ENCODE results near the gene ZNF497. TPM values are rescaled to one million over a fixed set of nuclear protein-coding genes. Genes with fewer than 3 reads are reported as not detected.

Gene ZNF497
- total and polyA plus RNA-seq, 2 of the 13 experiments (the other 11 are each of a cell fraction or from before 2014, with no cell fraction given), result 1.5 to 1.9 TPM

GRCh38 chr19:58326914-58327726 lies 35.4 kb downstream of the ZNF497 start, which contains the start of gene ZSCAN22 (continued):
- no peak; the same call in 1 of the 2 replicates for TF ChIP-seq BORCS8-MEF2B (CRISPR knock-in tag; IDR thresholded peaks at IDR 0.05)
- TF ChIP-seq DNMT1 (CRISPR knock-in tag; IDR thresholded peaks at IDR 0.05), result peak; percentile 88; the same call in 1 of the 2 replicates
- peak; percentile 55; the same call in 1 of the 2 replicates for TF ChIP-seq NCOA1 (CRISPR knock-in tag; IDR thresholded peaks at IDR 0.05)
- TF ChIP-seq ZFP36 (IDR thresholded peaks at IDR 0.05; ENCODE audit: borderline replicate concordance, low read depth, low read length, partially characterized antibody), result no peak
- peak; percentile 90 for TF ChIP-seq ZKSCAN1 (IDR thresholded peaks at IDR 0.05; ENCODE audit: low read length)
- TF ChIP-seq, protein P1, sequence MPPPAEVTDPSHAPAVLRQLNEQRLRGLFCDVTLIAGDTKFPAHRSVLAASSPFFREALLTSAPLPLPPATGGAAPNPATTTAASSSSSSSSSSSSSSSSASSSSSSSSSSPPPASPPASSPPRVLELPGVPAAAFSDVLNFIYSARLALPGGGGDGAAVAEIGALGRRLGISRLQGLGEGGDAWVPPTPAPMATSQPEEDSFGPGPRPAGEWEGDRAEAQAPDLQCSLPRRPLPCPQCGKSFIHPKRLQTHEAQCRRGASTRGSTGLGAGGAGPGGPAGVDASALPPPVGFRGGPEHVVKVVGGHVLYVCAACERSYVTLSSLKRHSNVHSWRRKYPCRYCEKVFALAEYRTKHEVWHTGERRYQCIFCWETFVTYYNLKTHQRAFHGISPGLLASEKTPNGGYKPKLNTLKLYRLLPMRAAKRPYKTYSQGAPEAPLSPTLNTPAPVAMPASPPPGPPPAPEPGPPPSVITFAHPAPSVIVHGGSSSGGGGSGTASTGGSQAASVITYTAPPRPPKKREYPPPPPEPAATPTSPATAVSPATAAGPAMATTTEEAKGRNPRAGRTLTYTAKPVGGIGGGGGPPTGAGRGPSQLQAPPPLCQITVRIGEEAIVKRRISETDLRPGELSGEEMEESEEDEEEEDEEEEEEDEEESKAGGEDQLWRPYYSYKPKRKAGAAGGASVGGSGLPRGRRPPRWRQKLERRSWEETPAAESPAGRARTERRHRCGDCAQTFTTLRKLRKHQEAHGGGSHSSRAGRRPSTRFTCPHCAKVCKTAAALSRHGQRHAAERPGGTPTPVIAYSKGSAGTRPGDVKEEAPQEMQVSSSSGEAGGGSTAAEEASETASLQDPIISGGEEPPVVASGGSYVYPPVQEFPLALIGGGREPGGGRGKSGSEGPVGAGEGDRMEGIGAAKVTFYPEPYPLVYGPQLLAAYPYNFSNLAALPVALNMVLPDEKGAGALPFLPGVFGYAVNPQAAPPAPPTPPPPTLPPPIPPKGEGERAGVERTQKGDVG (CRISPR knock-in tag; IDR thresholded peaks at IDR 0.05; ENCODE audit: borderline replicate concordance), result 0 out of 2 replicates have a peak, but pooled peaks have one; percentile 82
- TF ChIP-seq TEAD3 (CRISPR knock-in tag; optimal IDR thresholded peaks at IDR 0.05; ENCODE audit: borderline replicate concordance), result peak; percentile 78
- TF ChIP-seq BCL6 (CRISPR knock-in tag; IDR thresholded peaks at IDR 0.05), result peak; percentile 25; the same call in 1 of the 2 replicates
- peak; percentile 90 for TF ChIP-seq ZNF687 (CRISPR knock-in tag; IDR thresholded peaks at IDR 0.05)
- TF ChIP-seq ZNF761 (CRISPR knock-in tag; conservative IDR thresholded peaks at IDR 0.05), result no peak; the same call in 1 of the 2 replicates
- TF ChIP-seq ZNF383 (CRISPR knock-in tag; IDR thresholded peaks at IDR 0.05; ENCODE audit: borderline replicate concordance), result peak; percentile 79; the same call in 1 of the 2 replicates
- TF ChIP-seq SMYD3 (CRISPR knock-in tag; IDR thresholded peaks at IDR 0.05), result no peak; the same call in 1 of the 2 replicates
- TF ChIP-seq REST (IDR thresholded peaks at IDR 0.05; ENCODE audit: borderline replicate concordance in 1 of 2, low read depth in 1 of 2, low read length in 2 of 2), result 0 out of 4 replicates have a peak, but pooled peaks of 1 of the 2 experiments have one; percentile 6
- TF ChIP-seq ZFYVE20 (CRISPR knock-in tag; IDR thresholded peaks at IDR 0.05; ENCODE audit: borderline replicate concordance, low read depth), result 0 out of 2 replicates have a peak, but pooled peaks have one; percentile 87
- peak; percentile 49; the same call in 1 of the 2 replicates for TF ChIP-seq ZNF441 (CRISPR knock-in tag; IDR thresholded peaks at IDR 0.05; ENCODE audit: borderline replicate concordance)
